K562 (cell line): ENCODE data around the gene NT5C1A. TPM values are rescaled to one million over a fixed set of nuclear protein-coding genes. Genes with fewer than 3 reads are reported as not detected.

ENCODE experiments used
- BACH1 ChIP-seq: fragments of 200-800 bp; sonication (Bioruptor generic); IDR thresholded peaks from 2 replicates; pipeline ENCODE4 v1.6.1; 2016; ENCODE audit warnings: missing genetic modification characterization, missing compliant biosample characterization
- BMI1 ChIP-seq: fragments of 150-350 bp; IDR thresholded peaks from 2 replicates; pipeline ENCODE4 v1.6.1; 2014; ENCODE audit warnings: low read length
- CCAR2 ChIP-seq: fragments of 200-400 bp; formaldehyde crosslinking; IDR thresholded peaks from 2 replicates; pipeline ENCODE4 v1.6.1; 2017; ENCODE audit warnings: mild to moderate bottlenecking, low read depth, low read length
- CEBPB ChIP-seq: fragments of 450-650 bp; IDR thresholded peaks from 2 replicates; pipeline ENCODE4 v1.6.1; 2016; ENCODE audit warnings: missing genetic modification characterization, missing compliant biosample characterization
- CSDE1 ChIP-seq, 2 experiments: fragments of 450-650 bp; IDR thresholded peaks; 2 replicates each; pipeline ENCODE4 v1.6.1; 2016; ENCODE audit warnings: mild to moderate bottlenecking in 1 of 2
- CTBP1 ChIP-seq: fragments of 450-650 bp; IDR thresholded peaks from 2 replicates; pipeline ENCODE4 v1.6.1; 2016; ENCODE audit warnings: borderline replicate concordance
- ESRRA ChIP-seq: fragments of 450-650 bp; IDR thresholded peaks from 2 replicates; pipeline ENCODE4 v1.6.1; 2014; ENCODE audit warnings: low read depth, mild to moderate bottlenecking, moderate library complexity, borderline replicate concordance
- FOXK1 ChIP-seq: sonication (generic); formaldehyde crosslinking; IDR thresholded peaks from 2 replicates; pipeline ENCODE4 v1.8.0; 2022; ENCODE audit warnings: missing genetic modification reagents, mild to moderate bottlenecking, borderline replicate concordance
- FOXP1 ChIP-seq: sonication (generic); formaldehyde crosslinking; IDR thresholded peaks from 2 replicates; pipeline ENCODE4 v1.8.0; 2022; ENCODE audit warnings: mild to moderate bottlenecking, missing genetic modification reagents
- GATAD2B ChIP-seq: fragments of 450-650 bp; IDR thresholded peaks from 2 replicates; pipeline ENCODE4 v1.6.1; 2017; ENCODE audit warnings: mild to moderate bottlenecking, borderline replicate concordance
- GTF2E2 ChIP-seq: fragments of 200-800 bp; sonication (Bioruptor generic); IDR thresholded peaks from 2 replicates; pipeline ENCODE4 v1.6.1; 2016; ENCODE audit warnings: missing genetic modification characterization, missing compliant biosample characterization
- GTF3C2 ChIP-seq: IDR thresholded peaks from 3 replicates; pipeline ENCODE4 v1.6.1; 2011; ENCODE audit warnings: borderline replicate concordance, mild to moderate bottlenecking, moderate library complexity; ENCODE audit not compliant: insufficient read length; ENCODE audit errors: extremely low read depth
- MCM5 ChIP-seq: fragments of 450-650 bp; IDR thresholded peaks from 2 replicates; pipeline ENCODE4 v1.6.1; 2016; ENCODE audit warnings: low read depth
- PBX2 ChIP-seq, 2 experiments: IDR thresholded peaks in 1 of 2; conservative IDR thresholded peaks in 1 of 2; 2 replicates each; pipeline ENCODE4 v1.6.1; 2016; ENCODE audit warnings: low read depth in 2 of 2, mild to moderate bottlenecking in 1 of 2, missing compliant biosample characterization in 1 of 2, missing genetic modification characterization in 1 of 2, moderate library complexity in 1 of 2
- SIRT6 ChIP-seq: IDR thresholded peaks from one replicate; pipeline ENCODE4 v1.6.1; 2012; ENCODE audit warnings: low read depth, mild to moderate bottlenecking, control low read depth, inconsistent platforms, low read length, moderate library complexity
- XRCC5 ChIP-seq: fragments of 200-400 bp; formaldehyde crosslinking; IDR thresholded peaks from 2 replicates; pipeline ENCODE4 v1.6.1; 2017; ENCODE audit warnings: low read depth, mild to moderate bottlenecking, low read length
- ZFP30 ChIP-seq: fragments of 250-450 bp; sonication (Bioruptor Pico); IDR thresholded peaks from 2 replicates; pipeline ENCODE4 v1.8.0; 2022; ENCODE audit warnings: moderate library complexity, mild to moderate bottlenecking, inconsistent platforms, borderline replicate concordance
- ZFPM2 ChIP-seq: fragments of 250-450 bp; sonication (Bioruptor Pico); IDR thresholded peaks from 2 replicates; pipeline ENCODE4 v1.5.1; 2022; ENCODE audit warnings: mild to moderate bottlenecking
- ZNF3 ChIP-seq: fragments of 250-450 bp; sonication (Bioruptor Pico); IDR thresholded peaks from 2 replicates; pipeline ENCODE4 v1.5.0; 2021; ENCODE audit warnings: mild to moderate bottlenecking, moderate library complexity
- ZNF324 ChIP-seq: fragments of 250-450 bp; sonication (Bioruptor Pico); IDR thresholded peaks from 2 replicates; pipeline ENCODE4 v1.4.0; 2020; ENCODE audit warnings: mild to moderate bottlenecking
- ZNF445 ChIP-seq: fragments of 250-450 bp; sonication (Bioruptor Pico); IDR thresholded peaks from 2 replicates; pipeline ENCODE4 v1.4.0; 2020; ENCODE audit warnings: low read depth, mild to moderate bottlenecking, moderate library complexity
- ZNF655 ChIP-seq: fragments of 250-450 bp; sonication (Bioruptor Pico); IDR thresholded peaks from 2 replicates; pipeline ENCODE4 v1.5.0; 2021
- polyA plus RNA-seq, 8 experiments: library from polyadenylated mRNA; depleted of rRNA in 4 of 8; stranded (reverse) in 5 of 8; unstranded in 3 of 8; fragments of >200 nt; fragmentation: Nextera tagmentation in 2 of 8; fragmentation: Illumina TruSeq in 1 of 8; extraction: Ambion mirVana in 2 of 8; extraction: Trizol in 1 of 8; gene quantifications; 2 replicates each; pipeline versions ENCODE4 v1.2.1 to v1.2.3, GENCODE V29; 2011 to 2014; ENCODE audit warnings: inconsistent platforms in 1 of 8, missing spikeins in 1 of 8
- total RNA-seq, 7 experiments: library from RNA; depleted of rRNA in 6 of 7; stranded (reverse); fragments of >200 nt in 6 of 7; fragmentation: Illumina TruSeq in 2 of 7; extraction: Trizol in 2 of 7; gene quantifications; 2 replicates each; pipeline versions ENCODE4 v1.2.1 to v1.2.3, GENCODE V29; 2011 to 2021; ENCODE audit warnings: low replicate concordance in 1 of 7

NT5C1A gene
- total and polyA plus RNA-seq, 9 of the 15 experiments (the other 6 are each of a cell fraction or from before 2014, with no cell fraction given), result not detected

- TF ChIP-seq BACH1 (tag), result no peak
- no peak for TF ChIP-seq MCM5
- peak; percentile 62 for TF ChIP-seq PBX2 (CRISPR knock-in tag; IDR thresholded peaks at IDR 0.05; ENCODE audit: low read depth)
- peak; percentile 88 for TF ChIP-seq PBX2 (tag; conservative IDR thresholded peaks at IDR 0.05; ENCODE audit: low read depth)
- TF ChIP-seq SIRT6, result no peak
- no peak for TF ChIP-seq ZFP30 (CRISPR knock-in tag)
- no peak for TF ChIP-seq XRCC5
- no peak for TF ChIP-seq GTF3C2
- TF ChIP-seq ZNF324 (CRISPR knock-in tag), result no peak
- TF ChIP-seq CTBP1, result peak; percentile 48; the same call in 1 of the 2 replicates
- TF ChIP-seq ZNF655 (CRISPR knock-in tag), result no peak
- TF ChIP-seq CEBPB (tag), result no peak
- no peak for TF ChIP-seq GTF2E2 (tag)
- TF ChIP-seq ESRRA, result peak; percentile 30; the same call in 1 of the 2 replicates
- TF ChIP-seq CCAR2, result no peak
- TF ChIP-seq ZFPM2 (CRISPR knock-in tag), result no peak
- no peak for TF ChIP-seq FOXP1 (CRISPR knock-in tag)
- TF ChIP-seq ZNF3 (CRISPR knock-in tag), result no peak
- TF ChIP-seq FOXK1, result no peak
- TF ChIP-seq GATAD2B, result no peak
- TF ChIP-seq BMI1, result peak; percentile 71
- peak in 1 of 2 experiments; percentile 76; a peak in 2 of 4 replicates for TF ChIP-seq CSDE1 (IDR thresholded peaks at IDR 0.05)
- no peak for TF ChIP-seq ZNF445 (CRISPR knock-in tag)
Measured at GRCh38 chr1:39691383-39692151, 19.7 kb upstream of the NT5C1A start, which contains the start of gene HPCAL4 (continued).
